PFSK-1 (cell line): Measurements from ENCODE around the gene NEK11.

ENCODE experiments used
- FOXP2 ChIP-seq: optimal IDR thresholded peaks from 2 replicates; pipeline ENCODE3; 2011; ENCODE audit warnings: borderline replicate concordance, control low read depth, inconsistent platforms; ENCODE audit not compliant: insufficient read depth; ENCODE audit errors: extremely low read length, extremely low read depth
- POLR2AphosphoS5 ChIP-seq: IDR thresholded peaks from 2 replicates; pipeline ENCODE4 v1.6.1; 2012; ENCODE audit warnings: low read depth, mild to moderate bottlenecking, control low read depth, low read length, moderate library complexity
- REST ChIP-seq, 2 experiments: IDR thresholded peaks; 2 replicates each; pipeline versions ENCODE4 v1.6.1 to v1.8.0; 2011 to 2012; ENCODE audit warnings: low read depth in 2 of 2, low read length in 2 of 2, control low read depth in 1 of 2, inconsistent platforms in 1 of 2, mild to moderate bottlenecking in 1 of 2, moderate library complexity in 1 of 2; ENCODE audit not compliant: insufficient read depth in 1 of 2
- SIN3A ChIP-seq: IDR thresholded peaks from 2 replicates; pipeline ENCODE4 v1.6.1; 2012; ENCODE audit warnings: mild to moderate bottlenecking, low read length, moderate library complexity, borderline replicate concordance; ENCODE audit not compliant: insufficient read depth
- TAF1 ChIP-seq: IDR thresholded peaks from 2 replicates; pipeline ENCODE4 v1.6.1; 2012; ENCODE audit warnings: low read length, control low read depth, borderline replicate concordance; ENCODE audit not compliant: insufficient read depth

The NEK11 gene

GRCh38 chr3:131250466-131250865 is 223.8 kb downstream of the NEK11 start:
- no peak for TF ChIP-seq POLR2AphosphoS5
- TF ChIP-seq SIN3A: no peak
- no peak for TF ChIP-seq FOXP2
- no peak for TF ChIP-seq REST (IDR thresholded peaks at IDR 0.05; ENCODE audit: insufficient read depth in 1 of 2, low read depth in 2 of 2, low read length in 2 of 2)
- TF ChIP-seq TAF1: no peak

- no peak for TF ChIP-seq SIN3A
- no peak for TF ChIP-seq POLR2AphosphoS5
- TF ChIP-seq FOXP2: no peak
- no peak for TF ChIP-seq REST (IDR thresholded peaks at IDR 0.05; ENCODE audit: insufficient read depth in 1 of 2, low read depth in 2 of 2, low read length in 2 of 2)
- no peak for TF ChIP-seq TAF1
These were observed 233.8 kb downstream of the NEK11 start for GRCh38 chr3:131260525-131260924.

GRCh38 chr3:131261104-131261503 is 234.4 kb downstream of the NEK11 start:
- TF ChIP-seq POLR2AphosphoS5 (no peak), REST (IDR thresholded peaks at IDR 0.05; ENCODE audit: insufficient read depth in 1 of 2, low read depth in 2 of 2, low read length in 2 of 2) (no peak), SIN3A (no peak), FOXP2 (no peak), TAF1 (no peak)

- TF ChIP-seq TAF1: no peak
- no peak for TF ChIP-seq SIN3A
- TF ChIP-seq POLR2AphosphoS5: no peak
- no peak for TF ChIP-seq FOXP2
- no peak for TF ChIP-seq REST (IDR thresholded peaks at IDR 0.05; ENCODE audit: insufficient read depth in 1 of 2, low read depth in 2 of 2, low read length in 2 of 2)
These were observed 248.9 kb downstream of the NEK11 start for GRCh38 chr3:131275556-131275955.

GRCh38 chr3:131277836-131278497 is 251.3 kb downstream of the NEK11 start:
- TF ChIP-seq TAF1 (no peak), FOXP2 (no peak), POLR2AphosphoS5 (no peak), SIN3A (no peak), REST (IDR thresholded peaks at IDR 0.05; ENCODE audit: insufficient read depth in 1 of 2, low read depth in 2 of 2, low read length in 2 of 2) (no peak)
